Neural cell (in vitro differentiated cells): Measurements from ENCODE around the gene AK8. TPM values are rescaled to one million over a fixed set of nuclear protein-coding genes. Genes with fewer than 3 reads are reported as not detected.
A peak's percentile ranks its signal among the peaks of the same experiment; 100 is the strongest.

ENCODE experiments used
- H2AFZ ChIP-seq: fragments of 200-600, 300-800 bp; sonication (generic), shearing (Covaris generic); 2 replicates; pipeline ENCODE4 v1.6.0; 2014; ENCODE audit warnings: low read depth, mild to moderate bottlenecking, antibody characterized with exemption, low read length, moderate library complexity
- H3F3A ChIP-seq: fragments of 200-600 bp; shearing (Covaris generic); 2 replicates; pipeline ENCODE4 v1.6.1; 2016; ENCODE audit warnings: mild to moderate bottlenecking, moderate library complexity, mixed read lengths, antibody characterized with exemption, low read length; ENCODE audit not compliant: insufficient read depth, poor library complexity, severe bottlenecking
- H3K27ac ChIP-seq: fragments of 200-600, 300-800 bp; sonication (generic), shearing (Covaris generic); 2 replicates; pipeline ENCODE4 v1.5.1; 2014; ENCODE audit warnings: mild to moderate bottlenecking, low read length, moderate library complexity
- H3K27me3 ChIP-seq: fragments of 300-800, 200-600 bp; sonication (generic), shearing (Covaris generic); 2 replicates; pipeline ENCODE4 v1.6.0; 2014; ENCODE audit warnings: mild to moderate bottlenecking, low read depth, low read length, moderate library complexity; ENCODE audit not compliant: insufficient read depth
- H3K36me3 ChIP-seq: fragments of 300-800, 200-600 bp; sonication (generic), shearing (Covaris generic); 2 replicates; pipeline ENCODE4 v1.5.1; 2014; ENCODE audit warnings: mild to moderate bottlenecking, antibody characterized with exemption, low read length, moderate library complexity; ENCODE audit not compliant: insufficient read depth
- H3K4me2 ChIP-seq: fragments of 300-800, 200-600 bp; sonication (generic), shearing (Covaris generic); 2 replicates; pipeline ENCODE4 v1.6.0; 2014; ENCODE audit warnings: mild to moderate bottlenecking, low read length
- H3K4me3 ChIP-seq: fragments of 300-800, 200-600 bp; sonication (generic), shearing (Covaris generic); 2 replicates; pipeline ENCODE4 v1.5.1; 2014; ENCODE audit warnings: mild to moderate bottlenecking, low read length, moderate library complexity
- H3K79me2 ChIP-seq: fragments of 200-600 bp; shearing (Covaris generic); replicated peaks from 2 replicates; pipeline ENCODE4 v1.6.0; 2014; ENCODE audit warnings: mild to moderate bottlenecking, low read length, moderate library complexity; ENCODE audit not compliant: insufficient read depth
- H3K9ac ChIP-seq: fragments of 300-800, 200-600 bp; sonication (generic), shearing (Covaris generic); 2 replicates; pipeline ENCODE4 v1.6.1; 2016; ENCODE audit warnings: mild to moderate bottlenecking, low read length, mixed read lengths
- H3K9me2 ChIP-seq: fragments of 200-600 bp; shearing (Covaris generic); 2 replicates; pipeline ENCODE4 v1.6.1; 2016; ENCODE audit warnings: mild to moderate bottlenecking, low read length, mixed read lengths; ENCODE audit not compliant: insufficient read depth
- H3K9me3 ChIP-seq: fragments of 200-600, 300-800 bp; sonication (generic), shearing (Covaris generic); 2 replicates; pipeline ENCODE4 v1.6.1; 2016; ENCODE audit warnings: mild to moderate bottlenecking, mixed run types, low read length, moderate library complexity, mixed read lengths
- H4K20me1 ChIP-seq: fragments of 200-600 bp; shearing (Covaris generic); 2 replicates; pipeline ENCODE4 v1.6.1; 2016; ENCODE audit warnings: mild to moderate bottlenecking, mixed run types; ENCODE audit not compliant: insufficient read depth
- CTCF ChIP-seq: fragments of 450-650 bp; IDR thresholded peaks from 2 replicates; pipeline ENCODE4 v1.5.1; 2014; ENCODE audit warnings: antibody characterized with exemption, mild to moderate bottlenecking, moderate library complexity; ENCODE audit not compliant: poor library complexity, severe bottlenecking
- EP300 ChIP-seq: fragments of 450-650 bp; conservative IDR thresholded peaks from 2 replicates; pipeline ENCODE4 v1.6.1; 2014; ENCODE audit warnings: antibody characterized with exemption, mild to moderate bottlenecking, moderate library complexity; ENCODE audit not compliant: poor library complexity, severe bottlenecking
- EZH2 ChIP-seq: fragments of 200-600, 300-800 bp; shearing (Covaris generic), sonication (generic); IDR thresholded peaks from 2 replicates; pipeline ENCODE4 v1.6.1; 2014; ENCODE audit warnings: antibody characterized with exemption, low read length, borderline replicate concordance, mild to moderate bottlenecking; ENCODE audit not compliant: insufficient read depth, poor library complexity, severe bottlenecking
- MXI1 ChIP-seq: fragments of 450-650 bp; conservative IDR thresholded peaks from 2 replicates; pipeline ENCODE4 v1.6.1; 2014; ENCODE audit warnings: antibody characterized with exemption, mild to moderate bottlenecking; ENCODE audit not compliant: poor library complexity, severe bottlenecking
- POLR2AphosphoS5 ChIP-seq: IDR thresholded peaks from 2 replicates; pipeline ENCODE4 v1.6.1; 2012
- RAD21 ChIP-seq: fragments of 450-650 bp; conservative IDR thresholded peaks from 2 replicates; pipeline ENCODE4 v1.6.1; 2014; ENCODE audit warnings: antibody characterized with exemption, mild to moderate bottlenecking, moderate library complexity
- REST ChIP-seq: IDR thresholded peaks from 2 replicates; pipeline ENCODE4 v1.6.1; 2012; ENCODE audit warnings: borderline replicate concordance
- SMC3 ChIP-seq: fragments of 450-650 bp; conservative IDR thresholded peaks from 2 replicates; pipeline ENCODE4 v1.6.1; 2014; ENCODE audit warnings: antibody characterized with exemption, mild to moderate bottlenecking, moderate library complexity; ENCODE audit not compliant: poor library complexity
- TAF1 ChIP-seq: IDR thresholded peaks from 2 replicates; pipeline ENCODE4 v1.6.1; 2012; ENCODE audit warnings: low read depth
- polyA minus RNA-seq: library from RNA; depleted of rRNA, polyadenylated mRNA; stranded (reverse); fragments of >200 nt; gene quantifications from 2 replicates; pipeline ENCODE4 v1.2.3, GENCODE V29; 2014
- polyA plus RNA-seq: library from polyadenylated mRNA; depleted of rRNA; stranded (reverse); fragments of >200 nt; gene quantifications from 2 replicates; pipeline ENCODE4 v1.2.3, GENCODE V29; 2014

The AK8 gene
- polyA plus RNA-seq (0.71 and 1.2 TPM in 2 replicates), polyA minus RNA-seq (1.5 TPM in 2 replicates)

- no peaks in the 10 kb centered on the region for H3K27me3 ChIP-seq
- TF ChIP-seq TAF1 (peak; percentile 53), MXI1 (peak; percentile 91), RAD21 (peak; percentile 22), SMC3 (no peak), CTCF (no peak), REST (peak; percentile 49), EP300 (peak; percentile 73), EZH2 (no peak), POLR2AphosphoS5 (peak; percentile 75)
- H3K9me2 ChIP-seq = no peaks in the 10 kb centered on the region
- peak within 1 kb of the TSS; percentile 51 for H3K4me2 ChIP-seq
- H3K9ac ChIP-seq = peak within 1 kb of the TSS; percentile 89
- peak within 1 kb of the TSS; percentile 100 for H2AFZ ChIP-seq
- H3K27ac ChIP-seq = peak within 1 kb of the TSS; percentile 47
- no peaks in the 10 kb centered on the region for H3K36me3 ChIP-seq
- no peaks in the 10 kb centered on the region for H4K20me1 ChIP-seq
- H3K9me3 ChIP-seq = no peaks in the 10 kb centered on the region
- peak within 1 kb of the TSS; percentile 94 for H3K4me3 ChIP-seq
- no peaks in the 10 kb centered on the region for H3K79me2 ChIP-seq
- no peaks in the 10 kb centered on the region for H3F3A ChIP-seq
Measured at GRCh38 chr9:132877824-132878694, at the start of gene AK8. AK8 (minus strand) TSS chr9:132878284; CDS start chr9:132878255, 29 bp downstream.

GRCh38 chr9:132927704-132928103 is 49.6 kb upstream of the AK8 start:
- Histone ChIP-seq H3K27me3 (no peaks in the 10 kb centered on the region), H4K20me1 (no peaks in the 10 kb centered on the region), H3K79me2 (no peaks in the 10 kb centered on the region), H2AFZ (no peak overlapping the region), H3K36me3 (peaks cover 5% of the 10 kb centered on the region), H3K4me2 (no peak overlapping the region), H3K9ac (no peak overlapping the region), H3K27ac (no peak overlapping the region), H3F3A (no peaks in the 10 kb centered on the region), H3K4me3 (no peak overlapping the region), H3K9me2 (no peaks in the 10 kb centered on the region), H3K9me3 (no peaks in the 10 kb centered on the region)
- TF ChIP-seq POLR2AphosphoS5 (no peak), RAD21 (no peak), TAF1 (no peak), MXI1 (no peak), SMC3 (no peak), EZH2 (no peak)
